HFF-Myc (cell line): ENCODE measurements around the gene CHRNA10.

ENCODE experiments used
- DNase-seq: peaks from one replicate; pipeline ENCODE4 v3.0.0-alpha.2; 2011; ENCODE audit warnings: low read depth; ENCODE audit errors: extremely low read depth
- H3K4me3 ChIP-seq: replicated peaks from 2 replicates; pipeline ENCODE4 v1.5.1; 2011; ENCODE audit warnings: low read depth, mild to moderate bottlenecking, control low read depth, low read length
- TF ChIP-seq, protein P1 (sequence below): IDR thresholded peaks from 2 replicates; pipeline ENCODE4 v1.5.1; 2012; ENCODE audit warnings: mild to moderate bottlenecking, low read depth, low read length, control low read depth; ENCODE audit errors: missing control alignments

The CHRNA10 gene

DNA sequence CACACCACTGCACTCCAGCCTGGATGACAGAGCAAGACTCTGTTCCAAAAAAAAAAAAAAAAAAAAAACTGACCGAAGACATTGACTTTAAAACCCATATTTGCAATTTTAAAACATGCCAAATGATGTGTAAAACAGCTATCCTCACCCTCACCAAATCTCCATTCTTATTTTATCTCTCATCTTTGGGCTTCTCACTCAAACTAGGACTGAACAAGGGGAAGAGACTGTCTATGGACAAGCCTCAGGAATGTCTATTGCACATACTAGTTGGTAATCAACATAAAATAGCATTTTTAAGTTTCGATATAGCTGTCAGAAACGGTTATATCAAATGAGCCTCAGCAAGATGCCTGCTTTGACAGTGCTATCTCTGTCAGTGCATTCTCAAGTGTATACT, 7.9 kb upstream of the CHRNA10 start:
- no peak overlapping the region for H3K4me3 ChIP-seq
- TF ChIP-seq, protein P1, sequence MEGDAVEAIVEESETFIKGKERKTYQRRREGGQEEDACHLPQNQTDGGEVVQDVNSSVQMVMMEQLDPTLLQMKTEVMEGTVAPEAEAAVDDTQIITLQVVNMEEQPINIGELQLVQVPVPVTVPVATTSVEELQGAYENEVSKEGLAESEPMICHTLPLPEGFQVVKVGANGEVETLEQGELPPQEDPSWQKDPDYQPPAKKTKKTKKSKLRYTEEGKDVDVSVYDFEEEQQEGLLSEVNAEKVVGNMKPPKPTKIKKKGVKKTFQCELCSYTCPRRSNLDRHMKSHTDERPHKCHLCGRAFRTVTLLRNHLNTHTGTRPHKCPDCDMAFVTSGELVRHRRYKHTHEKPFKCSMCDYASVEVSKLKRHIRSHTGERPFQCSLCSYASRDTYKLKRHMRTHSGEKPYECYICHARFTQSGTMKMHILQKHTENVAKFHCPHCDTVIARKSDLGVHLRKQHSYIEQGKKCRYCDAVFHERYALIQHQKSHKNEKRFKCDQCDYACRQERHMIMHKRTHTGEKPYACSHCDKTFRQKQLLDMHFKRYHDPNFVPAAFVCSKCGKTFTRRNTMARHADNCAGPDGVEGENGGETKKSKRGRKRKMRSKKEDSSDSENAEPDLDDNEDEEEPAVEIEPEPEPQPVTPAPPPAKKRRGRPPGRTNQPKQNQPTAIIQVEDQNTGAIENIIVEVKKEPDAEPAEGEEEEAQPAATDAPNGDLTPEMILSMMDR: no peak
- DNase-seq: no peak

- H3K4me3 ChIP-seq: no peak overlapping the region
- DNase-seq: no peak
- TF ChIP-seq, protein P1: no peak
Measured at GRCh38 chr11:3675971-3676370, 4.8 kb upstream of the CHRNA10 start.

GRCh38 chr11:3674189-3674588, 3.0 kb upstream of the CHRNA10 start:
- TF ChIP-seq, protein P1: no peak

GRCh38 chr11:3669742-3670183, 1.4 kb downstream of the CHRNA10 start:
- no peak for DNase-seq

More at GRCh38 chr11:3674189-3674588, 3.0 kb upstream of the CHRNA10 start:
- no peak for DNase-seq
- no peak overlapping the region for H3K4me3 ChIP-seq

GRCh38 chr11:3669128-3669527, 2.1 kb downstream of the CHRNA10 start:
- DNase-seq: no peak
- TF ChIP-seq, protein P1: no peak
- no peak overlapping the region for H3K4me3 ChIP-seq

More at GRCh38 chr11:3669742-3670183, 1.4 kb downstream of the CHRNA10 start:
- H3K4me3 ChIP-seq: no peak overlapping the region
- TF ChIP-seq, protein P1: no peak

DNA sequence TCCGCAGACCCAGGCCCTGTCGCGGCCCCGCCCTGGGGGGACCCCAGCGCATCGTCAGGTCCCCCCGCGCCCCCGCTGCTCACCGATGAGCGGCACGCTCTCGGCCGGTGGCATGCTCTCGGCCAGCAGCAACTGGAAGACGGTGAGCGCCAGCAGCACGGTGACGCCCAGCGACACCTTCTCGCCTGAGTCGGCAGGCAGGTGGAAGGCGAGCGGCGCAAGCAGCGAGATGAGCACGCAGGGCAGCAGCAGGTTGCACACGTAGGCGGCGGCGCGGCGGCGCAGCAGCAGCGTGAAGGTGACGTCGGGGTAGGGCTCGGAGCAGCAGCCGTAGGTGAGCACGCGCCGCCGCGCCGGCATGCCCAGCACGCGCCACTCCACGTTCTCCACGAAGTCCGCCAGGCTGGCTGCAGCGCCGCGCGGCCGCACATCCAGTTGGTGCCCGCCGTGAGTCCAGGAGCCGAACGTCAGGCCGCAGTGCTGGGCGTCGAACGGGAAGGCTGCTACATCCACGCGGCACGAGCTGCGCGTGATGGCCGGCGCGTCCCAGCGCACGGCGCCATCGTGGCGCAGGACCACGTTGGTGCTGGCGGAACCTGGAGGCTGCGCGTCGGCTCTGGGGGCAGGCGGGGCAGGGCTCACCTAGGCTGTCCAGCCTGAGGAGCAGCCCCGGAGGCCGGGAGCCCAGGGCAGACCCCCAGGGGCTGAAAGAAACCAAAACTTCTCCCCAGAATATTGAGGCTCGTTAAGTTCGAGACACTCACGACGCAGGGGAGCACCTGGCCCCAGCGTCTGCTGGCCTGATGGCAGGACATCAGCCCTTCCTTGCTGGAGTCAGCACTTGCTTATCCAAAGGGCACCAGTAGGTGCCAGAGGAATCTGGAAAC, 3.8 kb downstream of the CHRNA10 start:
- TF ChIP-seq, protein P1: no peak
- H3K4me3 ChIP-seq: no peak overlapping the region
- DNase-seq: no peak

DNA sequence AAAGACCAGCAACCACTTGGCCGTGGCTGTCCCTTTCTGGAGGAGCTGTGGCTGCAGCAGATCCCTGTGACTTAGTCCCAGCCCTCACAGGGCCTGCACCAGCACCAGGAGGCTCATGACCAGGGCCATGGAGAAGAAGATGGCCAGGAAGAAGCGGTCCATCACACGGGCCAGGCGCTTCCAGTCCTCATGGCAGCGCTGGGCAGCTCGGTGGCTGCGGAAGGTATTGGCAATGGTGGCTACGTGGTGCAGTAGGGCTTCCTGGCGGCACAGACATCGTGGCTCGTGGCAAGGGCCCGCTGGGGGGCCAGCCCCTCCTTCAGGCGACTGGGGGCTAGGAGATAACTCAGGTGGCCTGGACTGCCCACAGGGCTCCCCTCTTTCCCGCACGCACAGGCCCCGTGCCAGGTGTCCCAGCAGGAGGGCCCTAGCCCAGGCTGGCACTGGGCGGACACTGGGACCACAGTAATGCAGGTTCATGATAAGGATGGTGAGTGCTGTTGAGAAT, 5.1 kb downstream of the CHRNA10 start:
- no peak overlapping the region for H3K4me3 ChIP-seq
- DNase-seq: no peak
- TF ChIP-seq, protein P1: no peak
